ENCODE measurements around the gene TSPAN3. TPM values are rescaled to one million over a fixed set of nuclear protein-coding genes. Genes with fewer than 3 reads are reported as not detected.

Gene TSPAN3
- total and polyA plus RNA-seq, 2 donors (not counting 1 experiment from before 2014, with no cell fraction given), result 109 to 130 TPM

DNA sequence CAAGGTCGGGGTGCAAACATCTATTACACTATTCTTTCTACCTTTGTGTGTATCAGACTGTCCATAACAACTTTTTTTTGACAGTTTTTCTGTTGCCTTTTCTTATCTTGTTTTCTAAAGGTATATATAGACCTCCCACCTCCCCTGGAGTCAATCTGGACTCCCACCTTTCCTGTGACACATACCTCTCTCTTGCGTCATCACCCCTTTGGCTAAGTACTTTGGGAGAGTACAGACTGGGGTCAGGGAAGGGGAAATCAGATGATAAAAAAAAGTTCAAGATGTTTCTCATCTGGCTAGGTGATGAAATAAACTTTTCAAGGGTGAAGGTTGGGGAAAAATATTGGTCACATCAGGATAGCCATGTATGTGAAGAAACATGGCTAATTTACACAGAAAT lies 17.2 kb downstream of the TSPAN3 start:
- Histone ChIP-seq H3K4me3 (ENCODE audit: control extremely low read depth in 1 of 5, extremely low read depth in 1 of 5, insufficient read depth in 1 of 5, low read depth in 2 of 5, low read length in 4 of 5) (no peak overlapping the region), H3K4me2 (replicated peaks; ENCODE audit: low read depth, low read length, poor library complexity, severe bottlenecking) (no peak overlapping the region), H3K9ac (ENCODE audit: low read length) (no peak overlapping the region), H2AFZ (ENCODE audit: insufficient read depth, low read depth, low read length, poor library complexity, severe bottlenecking) (no peak overlapping the region), H3K27me3 (replicated peaks in 1 of 4; ENCODE audit: control extremely low read depth in 1 of 4, control insufficient read depth in 3 of 4, insufficient read depth in 4 of 4, low read length in 3 of 4) (no peaks in the 10 kb centered on the region), H4K20me1 (ENCODE audit: control insufficient read depth, insufficient read depth, low read length, poor library complexity, severe bottlenecking) (peaks cover 59% of the 10 kb centered on the region), H3K4me1 (ENCODE audit: control insufficient read depth in 2 of 2, insufficient read depth in 2 of 2, low read length in 2 of 2) (peaks cover 31 to 42% of the 10 kb centered on the region in 2 donors), H3K27ac (ENCODE audit: low read length in 2 of 2) (peak overlapping the region in 1 of 2 donors; percentile 16), H3K9me3 (ENCODE audit: control extremely low read depth in 1 of 3, control insufficient read depth in 2 of 3, insufficient read depth in 1 of 3, low read length in 2 of 3) (no peaks in the 10 kb centered on the region), H3K36me3 (replicated peaks in 1 of 2; ENCODE audit: control extremely low read depth in 1 of 2, control insufficient read depth in 1 of 2, extremely low read depth in 1 of 2, insufficient read depth in 2 of 2, low read length in 1 of 2) (peaks cover 3 to 77% of the 10 kb centered on the region in 2 experiments), H3K79me2 (ENCODE audit: control insufficient read depth, insufficient read depth, low read length) (peaks cover 75% of the 10 kb centered on the region)
- CTCF ChIA-PET, result interaction anchor here (0.6 kb wide), 1 partner anchor 1371 kb away, joined by 3 read pairs; no protein-coding TSS in a partner anchor
- POLR2A ChIA-PET, result no interaction called here
- peaks cover 43% of the 10 kb centered on the region for H3K4me1 Mint-ChIP-seq
- no peaks in the 10 kb centered on the region for H3K9me3 Mint-ChIP-seq (ENCODE audit: insufficient read depth)
- no peak overlapping the region for H3K4me3 Mint-ChIP-seq
- TF ChIP-seq, protein P1, sequence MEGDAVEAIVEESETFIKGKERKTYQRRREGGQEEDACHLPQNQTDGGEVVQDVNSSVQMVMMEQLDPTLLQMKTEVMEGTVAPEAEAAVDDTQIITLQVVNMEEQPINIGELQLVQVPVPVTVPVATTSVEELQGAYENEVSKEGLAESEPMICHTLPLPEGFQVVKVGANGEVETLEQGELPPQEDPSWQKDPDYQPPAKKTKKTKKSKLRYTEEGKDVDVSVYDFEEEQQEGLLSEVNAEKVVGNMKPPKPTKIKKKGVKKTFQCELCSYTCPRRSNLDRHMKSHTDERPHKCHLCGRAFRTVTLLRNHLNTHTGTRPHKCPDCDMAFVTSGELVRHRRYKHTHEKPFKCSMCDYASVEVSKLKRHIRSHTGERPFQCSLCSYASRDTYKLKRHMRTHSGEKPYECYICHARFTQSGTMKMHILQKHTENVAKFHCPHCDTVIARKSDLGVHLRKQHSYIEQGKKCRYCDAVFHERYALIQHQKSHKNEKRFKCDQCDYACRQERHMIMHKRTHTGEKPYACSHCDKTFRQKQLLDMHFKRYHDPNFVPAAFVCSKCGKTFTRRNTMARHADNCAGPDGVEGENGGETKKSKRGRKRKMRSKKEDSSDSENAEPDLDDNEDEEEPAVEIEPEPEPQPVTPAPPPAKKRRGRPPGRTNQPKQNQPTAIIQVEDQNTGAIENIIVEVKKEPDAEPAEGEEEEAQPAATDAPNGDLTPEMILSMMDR (IDR thresholded peaks at IDR 0.05), result no peak
- no peak for TF ChIP-seq EZH2 (IDR thresholded peaks at IDR 0.05; ENCODE audit: borderline replicate concordance, insufficient read depth, low read depth, low read length, poor library complexity, severe bottlenecking)
- no peaks in the 10 kb centered on the region for H3K27me3 Mint-ChIP-seq
- DNase-seq, result no peak
- ATAC-seq (ENCODE audit: low read depth), result no peak
- intact Hi-C loops (cut with micrococcal nuclease), result no loop called here
- no peak overlapping the region for H3K27ac Mint-ChIP-seq
- no CpG with 5 or more reads among the region's 2 CpGs for WGBS (ENCODE audit: insufficient coverage)

- Histone ChIP-seq H3K4me2 (replicated peaks; ENCODE audit: low read depth, low read length, poor library complexity, severe bottlenecking) (no peak overlapping the region), H3K4me1 (ENCODE audit: control insufficient read depth in 2 of 2, insufficient read depth in 2 of 2, low read length in 2 of 2) (peaks cover 20 to 30% of the 10 kb centered on the region in 2 donors), H3K27me3 (replicated peaks in 1 of 4; ENCODE audit: control extremely low read depth in 1 of 4, control insufficient read depth in 3 of 4, insufficient read depth in 4 of 4, low read length in 3 of 4) (no peaks in the 10 kb centered on the region), H3K9ac (ENCODE audit: low read length) (no peak overlapping the region), H3K36me3 (replicated peaks in 1 of 2; ENCODE audit: control extremely low read depth in 1 of 2, control insufficient read depth in 1 of 2, extremely low read depth in 1 of 2, insufficient read depth in 2 of 2, low read length in 1 of 2) (peaks cover 6 to 79% of the 10 kb centered on the region in 2 experiments), H4K20me1 (ENCODE audit: control insufficient read depth, insufficient read depth, low read length, poor library complexity, severe bottlenecking) (peaks cover 48% of the 10 kb centered on the region), H2AFZ (ENCODE audit: insufficient read depth, low read depth, low read length, poor library complexity, severe bottlenecking) (no peak overlapping the region), H3K79me2 (ENCODE audit: control insufficient read depth, insufficient read depth, low read length) (peaks cover 64% of the 10 kb centered on the region), H3K4me3 (ENCODE audit: control extremely low read depth in 1 of 5, extremely low read depth in 1 of 5, insufficient read depth in 1 of 5, low read depth in 2 of 5, low read length in 4 of 5) (no peak overlapping the region), H3K9me3 (ENCODE audit: control extremely low read depth in 1 of 3, control insufficient read depth in 2 of 3, insufficient read depth in 1 of 3, low read length in 2 of 3) (no peaks in the 10 kb centered on the region), H3K27ac (ENCODE audit: low read length in 2 of 2) (no peak overlapping the region)
- H3K27me3 Mint-ChIP-seq, result no peaks in the 10 kb centered on the region
- no peak for ATAC-seq (ENCODE audit: low read depth)
- no peak for DNase-seq
- peaks cover 31% of the 10 kb centered on the region for H3K4me1 Mint-ChIP-seq
- ChIA-PET POLR2A (no interaction called here), CTCF (interaction anchor here (0.7 to 1.6 kb wide), 2 partner anchors 36 to 491 kb away, joined by 4 read pairs; no protein-coding TSS in a partner anchor)
- no peaks in the 10 kb centered on the region for H3K9me3 Mint-ChIP-seq (ENCODE audit: insufficient read depth)
- no peak overlapping the region for H3K4me3 Mint-ChIP-seq
- TF ChIP-seq, protein P1 (IDR thresholded peaks at IDR 0.05), result no peak
- TF ChIP-seq EZH2 (IDR thresholded peaks at IDR 0.05; ENCODE audit: borderline replicate concordance, insufficient read depth, low read depth, low read length, poor library complexity, severe bottlenecking), result no peak
- intact Hi-C loops (cut with micrococcal nuclease), result no loop called here
- H3K27ac Mint-ChIP-seq, result no peak overlapping the region
- 100% methylated on average over 2 of the region's 2 CpGs for WGBS (ENCODE audit: insufficient coverage)
These were observed 18.4 kb downstream of the TSPAN3 start for GRCh38 chr15:77052556-77052955.

All from B cell (primary cell).